ENCODE measurements around the gene ERG. TPM values are rescaled to one million over a fixed set of nuclear protein-coding genes. Genes with fewer than 3 reads are reported as not detected.

The ERG gene
- total and polyA plus RNA-seq, 9 of the 15 experiments (the other 6 are each of a cell fraction or from before 2014, with no cell fraction given) = 0.06 TPM; not detected in 8

DNA sequence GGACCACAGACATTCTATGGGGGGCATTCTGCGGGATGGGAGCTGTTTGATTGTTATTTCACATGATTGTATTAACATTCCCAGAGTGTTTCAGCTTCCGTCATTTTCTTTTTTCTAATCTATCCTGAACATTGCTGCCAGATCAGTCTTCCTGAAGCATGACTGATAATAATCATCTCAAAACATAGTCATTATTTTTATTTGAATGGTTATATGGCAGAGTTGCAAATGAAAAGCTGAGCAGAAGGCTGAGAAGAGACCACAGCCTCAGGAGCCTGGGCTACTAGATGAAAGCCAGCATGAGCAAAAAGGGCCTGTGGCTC lies 109.0 kb downstream of the ERG start:
- no peaks in the 10 kb centered on the region for H3K4me1 ChIP-seq (replicated peaks in 1 of 2; ENCODE audit: control insufficient read depth in 2 of 2, insufficient read depth in 2 of 2, low read length in 2 of 2)
- no TSS peak for BruUV-seq (replicated peaks)
- ATAC-seq (no peak), DNase-seq (ENCODE audit: extremely low read depth in 1 of 4, low spot score in 3 of 4) (no peak), FAIRE-seq (no peak)
- no peaks in the 10 kb centered on the region for H4K20me1 ChIP-seq (replicated peaks; ENCODE audit: control insufficient read depth, insufficient read depth, low read length)
- TF ChIP-seq PCBP1 (IDR thresholded peaks at IDR 0.05; ENCODE audit: low read depth, low read length, poor library complexity, severe bottlenecking) (no peak), DDX20 (tag; IDR thresholded peaks at IDR 0.05; ENCODE audit: low read depth) (no peak), NR2F6 (CRISPR knock-in tag; IDR thresholded peaks at IDR 0.05) (no peak), NEUROD1 (IDR thresholded peaks at IDR 0.05; ENCODE audit: borderline replicate concordance, low read depth, low read length, partially characterized antibody) (no peak), MEF2D (tag; conservative IDR thresholded peaks at IDR 0.05; ENCODE audit: low read depth) (no peak), NRF1 (conservative IDR thresholded peaks at IDR 0.05 in 1 of 2, IDR thresholded peaks at IDR 0.05 in 1 of 2) (no peak), ZNF232 (CRISPR knock-in tag; IDR thresholded peaks at IDR 0.05) (no peak), BRF1 (IDR thresholded peaks at IDR 0.05; ENCODE audit: borderline replicate concordance, extremely low read depth, insufficient read length) (no peak), NFXL1 (CRISPR knock-in tag; IDR thresholded peaks at IDR 0.05) (no peak), KLF13 (tag; IDR thresholded peaks at IDR 0.05; ENCODE audit: borderline replicate concordance, low read depth) (no peak)
- TF ChIP-seq, protein P1, sequence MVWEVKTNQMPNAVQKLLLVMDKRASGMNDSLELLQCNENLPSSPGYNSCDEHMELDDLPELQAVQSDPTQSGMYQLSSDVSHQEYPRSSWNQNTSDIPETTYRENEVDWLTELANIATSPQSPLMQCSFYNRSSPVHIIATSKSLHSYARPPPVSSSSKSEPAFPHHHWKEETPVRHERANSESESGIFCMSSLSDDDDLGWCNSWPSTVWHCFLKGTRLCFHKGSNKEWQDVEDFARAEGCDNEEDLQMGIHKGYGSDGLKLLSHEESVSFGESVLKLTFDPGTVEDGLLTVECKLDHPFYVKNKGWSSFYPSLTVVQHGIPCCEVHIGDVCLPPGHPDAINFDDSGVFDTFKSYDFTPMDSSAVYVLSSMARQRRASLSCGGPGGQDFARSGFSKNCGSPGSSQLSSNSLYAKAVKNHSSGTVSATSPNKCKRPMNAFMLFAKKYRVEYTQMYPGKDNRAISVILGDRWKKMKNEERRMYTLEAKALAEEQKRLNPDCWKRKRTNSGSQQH (CRISPR knock-in tag; IDR thresholded peaks at IDR 0.05) = no peak
- TF ChIP-seq, protein P2, sequence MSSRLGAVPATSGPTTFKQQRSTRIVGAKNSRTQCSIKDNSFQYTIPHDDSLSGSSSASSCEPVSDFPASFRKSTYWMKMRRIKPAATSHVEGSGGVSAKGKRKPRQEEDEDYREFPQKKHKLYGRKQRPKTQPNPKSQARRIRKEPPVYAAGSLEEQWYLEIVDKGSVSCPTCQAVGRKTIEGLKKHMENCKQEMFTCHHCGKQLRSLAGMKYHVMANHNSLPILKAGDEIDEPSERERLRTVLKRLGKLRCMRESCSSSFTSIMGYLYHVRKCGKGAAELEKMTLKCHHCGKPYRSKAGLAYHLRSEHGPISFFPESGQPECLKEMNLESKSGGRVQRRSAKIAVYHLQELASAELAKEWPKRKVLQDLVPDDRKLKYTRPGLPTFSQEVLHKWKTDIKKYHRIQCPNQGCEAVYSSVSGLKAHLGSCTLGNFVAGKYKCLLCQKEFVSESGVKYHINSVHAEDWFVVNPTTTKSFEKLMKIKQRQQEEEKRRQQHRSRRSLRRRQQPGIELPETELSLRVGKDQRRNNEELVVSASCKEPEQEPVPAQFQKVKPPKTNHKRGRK (tag; IDR thresholded peaks at IDR 0.05) = no peak
- H3K79me2 ChIP-seq (ENCODE audit: control insufficient read depth, insufficient read depth, low read length) = no peaks in the 10 kb centered on the region
- ChIA-PET POLR2A (no interaction called here), CTCF (ENCODE audit: low intra/inter-chr PET ratio) (no interaction called here)
- H3K36me3 ChIP-seq (ENCODE audit: control insufficient read depth, insufficient read depth, low read length) = no peaks in the 10 kb centered on the region
- H3K4me2 ChIP-seq (ENCODE audit: insufficient read depth, low read length) = no peak overlapping the region
- 3% methylated on average over 2 of the region's 2 CpGs for WGBS (ENCODE audit: insufficient coverage, low coverage, missing lambda C conversion rate)
- H3K27me3 ChIP-seq (ENCODE audit: control insufficient read depth in 2 of 2, insufficient read depth in 2 of 2, low read length in 2 of 2) = peaks cover 7 to 10% of the 10 kb centered on the region in 2 experiments; a peak in 4 of 5 replicates
- no peaks in the 10 kb centered on the region for H3K9me3 ChIP-seq (replicated peaks; ENCODE audit: control insufficient read depth, insufficient read depth, low read depth, low read length)
- no peak overlapping the region for H3K27ac ChIP-seq (ENCODE audit: extremely low read depth, low read depth, low read length)
- no peaks in the 10 kb centered on the region for H3K9me1 ChIP-seq (ENCODE audit: control insufficient read depth, insufficient read depth, low read length)
- intact Hi-C loops (cut with micrococcal nuclease) (no loop called here), in situ Hi-C loops (cut with MboI) (no loop called here)
- H3K9ac ChIP-seq (ENCODE audit: insufficient read depth in 1 of 2, low read depth in 2 of 2, low read length in 2 of 2) = no peak overlapping the region
- H2AFZ ChIP-seq (ENCODE audit: low read depth, low read length) = no peak overlapping the region
- H3K4me3 ChIP-seq = no peak overlapping the region
